GM18498 (cell line): ENCODE results near the gene POLR2H.
"Not testable (repeated sequence)": the region's sequence is repeated elsewhere in the genome, so short reads cannot be mapped to it uniquely, and the experiment has no call there.

ENCODE experiments used
- ATAC-seq: cut with Tn5 transposase; IDR thresholded peaks from one replicate; pipeline ENCODE4 v1.9.1; 2021; ENCODE audit warnings: mild to moderate bottlenecking, moderate library complexity; ENCODE audit not compliant: unreplicated experiment

The POLR2H gene

GRCh38 chr3:184335661-184336546 lies 25.6 kb upstream of the POLR2H start:
- ATAC-seq: peak; percentile 85

GRCh38 chr3:184336547-184337398 lies 24.7 kb upstream of the POLR2H start:
- no peak for ATAC-seq

GRCh38 chr3:184337399-184337714 lies 24.2 kb upstream of the POLR2H start, which contains the start of gene FAM131A:
Gene FAM131A, plus strand, starts transcription at chr3:184337600. Its CDS starts 31 bp downstream, at chr3:184337631.
- no peak for ATAC-seq

- ATAC-seq: no peak
Measured at GRCh38 chr3:184337981-184338380, 23.5 kb upstream of the POLR2H start.

GRCh38 chr3:184338511-184338945 lies 23.0 kb upstream of the POLR2H start:
- no peak for ATAC-seq

GRCh38 chr3:184339001-184339400 lies 22.5 kb upstream of the POLR2H start:
- ATAC-seq: no peak

GRCh38 chr3:184339451-184340135 lies 21.9 kb upstream of the POLR2H start:
- not testable (repeated sequence) for ATAC-seq

GRCh38 chr3:184341925-184342324 lies 19.6 kb upstream of the POLR2H start:
- no peak for ATAC-seq

- ATAC-seq: no peak
Measured at GRCh38 chr3:184343200-184343876, 18.2 kb upstream of the POLR2H start.

- ATAC-seq: no peak
Measured at GRCh38 chr3:184344579-184345316, 16.8 kb upstream of the POLR2H start.

- no peak for ATAC-seq
Measured at GRCh38 chr3:184345317-184346144, 16.0 kb upstream of the POLR2H start.

GRCh38 chr3:184346480-184347190 lies 14.9 kb upstream of the POLR2H start:
- ATAC-seq: no peak

GRCh38 chr3:184347321-184348056 lies 14.0 kb upstream of the POLR2H start:
- no peak for ATAC-seq

GRCh38 chr3:184348057-184348382 lies 13.5 kb upstream of the POLR2H start:
- ATAC-seq: no peak

- no peak for ATAC-seq
Measured at GRCh38 chr3:184349563-184350470, 11.7 kb upstream of the POLR2H start.

GRCh38 chr3:184350618-184351017 lies 10.9 kb upstream of the POLR2H start:
- ATAC-seq: no peak
